ENCODE results near the gene SNRPB. TPM values are rescaled to one million over a fixed set of nuclear protein-coding genes. Genes with fewer than 3 reads are reported as not detected.

SNRPB gene
- total and polyA plus RNA-seq, 2 of the 13 experiments (the other 11 are each of a cell fraction or from before 2014, with no cell fraction given), result 473 to 844 TPM

- TF ChIP-seq MLXIP (CRISPR knock-in tag; IDR thresholded peaks at IDR 0.05; ENCODE audit: borderline replicate concordance) (no peak), ZNF138 (CRISPR knock-in tag; IDR thresholded peaks at IDR 0.05; ENCODE audit: low read depth) (no peak), FOXA3 (CRISPR knock-in tag; IDR thresholded peaks at IDR 0.05) (no peak), ZSCAN25 (CRISPR knock-in tag; IDR thresholded peaks at IDR 0.05) (no peak), SIN3A (IDR thresholded peaks at IDR 0.05; ENCODE audit: borderline replicate concordance, low read depth, low read length) (peak; percentile 25; the same call in 1 of the 2 replicates), ZNF446 (CRISPR knock-in tag; IDR thresholded peaks at IDR 0.05) (no peak), MZF1 (CRISPR knock-in tag; IDR thresholded peaks at IDR 0.05; ENCODE audit: borderline replicate concordance) (no peak), PHF8 (CRISPR knock-in tag; IDR thresholded peaks at IDR 0.05) (no peak)
- TF ChIP-seq, protein P1, sequence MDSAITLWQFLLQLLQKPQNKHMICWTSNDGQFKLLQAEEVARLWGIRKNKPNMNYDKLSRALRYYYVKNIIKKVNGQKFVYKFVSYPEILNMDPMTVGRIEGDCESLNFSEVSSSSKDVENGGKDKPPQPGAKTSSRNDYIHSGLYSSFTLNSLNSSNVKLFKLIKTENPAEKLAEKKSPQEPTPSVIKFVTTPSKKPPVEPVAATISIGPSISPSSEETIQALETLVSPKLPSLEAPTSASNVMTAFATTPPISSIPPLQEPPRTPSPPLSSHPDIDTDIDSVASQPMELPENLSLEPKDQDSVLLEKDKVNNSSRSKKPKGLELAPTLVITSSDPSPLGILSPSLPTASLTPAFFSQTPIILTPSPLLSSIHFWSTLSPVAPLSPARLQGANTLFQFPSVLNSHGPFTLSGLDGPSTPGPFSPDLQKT (CRISPR knock-in tag; IDR thresholded peaks at IDR 0.05; ENCODE audit: borderline replicate concordance), result no peak
- TF ChIP-seq, protein P2, sequence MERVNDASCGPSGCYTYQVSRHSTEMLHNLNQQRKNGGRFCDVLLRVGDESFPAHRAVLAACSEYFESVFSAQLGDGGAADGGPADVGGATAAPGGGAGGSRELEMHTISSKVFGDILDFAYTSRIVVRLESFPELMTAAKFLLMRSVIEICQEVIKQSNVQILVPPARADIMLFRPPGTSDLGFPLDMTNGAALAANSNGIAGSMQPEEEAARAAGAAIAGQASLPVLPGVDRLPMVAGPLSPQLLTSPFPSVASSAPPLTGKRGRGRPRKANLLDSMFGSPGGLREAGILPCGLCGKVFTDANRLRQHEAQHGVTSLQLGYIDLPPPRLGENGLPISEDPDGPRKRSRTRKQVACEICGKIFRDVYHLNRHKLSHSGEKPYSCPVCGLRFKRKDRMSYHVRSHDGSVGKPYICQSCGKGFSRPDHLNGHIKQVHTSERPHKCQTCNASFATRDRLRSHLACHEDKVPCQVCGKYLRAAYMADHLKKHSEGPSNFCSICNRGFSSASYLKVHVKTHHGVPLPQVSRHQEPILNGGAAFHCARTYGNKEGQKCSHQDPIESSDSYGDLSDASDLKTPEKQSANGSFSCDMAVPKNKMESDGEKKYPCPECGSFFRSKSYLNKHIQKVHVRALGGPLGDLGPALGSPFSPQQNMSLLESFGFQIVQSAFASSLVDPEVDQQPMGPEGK (CRISPR knock-in tag; IDR thresholded peaks at IDR 0.05), result no peak
- TF ChIP-seq, protein P3, sequence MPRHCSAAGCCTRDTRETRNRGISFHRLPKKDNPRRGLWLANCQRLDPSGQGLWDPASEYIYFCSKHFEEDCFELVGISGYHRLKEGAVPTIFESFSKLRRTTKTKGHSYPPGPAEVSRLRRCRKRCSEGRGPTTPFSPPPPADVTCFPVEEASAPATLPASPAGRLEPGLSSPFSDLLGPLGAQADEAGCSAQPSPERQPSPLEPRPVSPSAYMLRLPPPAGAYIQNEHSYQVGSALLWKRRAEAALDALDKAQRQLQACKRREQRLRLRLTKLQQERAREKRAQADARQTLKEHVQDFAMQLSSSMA (CRISPR knock-in tag; IDR thresholded peaks at IDR 0.05), result no peak
Observed at GRCh38 chr20:2507875-2508630, 37.5 kb upstream of the SNRPB start (continued).
